Prostate gland (tissue), 2 donors: Measurements from ENCODE around the gene CDK4. TPM values are rescaled to one million over a fixed set of nuclear protein-coding genes. Genes with fewer than 3 reads are reported as not detected.

ENCODE experiments used
- DNase-seq: peaks from one replicate; pipeline ENCODE4 v3.0.0-alpha.2; 2019; ENCODE audit warnings: low spot score
- H3K27ac ChIP-seq, 2 donors: fragments of 200-600 bp; sonication (generic); 2 replicates each; pipeline ENCODE4 v1.5.1; 2017 to 2019
- H3K27me3 ChIP-seq: fragments of 200-600 bp; sonication (generic); replicated peaks from 2 replicates; pipeline ENCODE4 v1.5.1; 2019; ENCODE audit not compliant: insufficient read depth
- H3K36me3 ChIP-seq, 2 donors: fragments of 200-600 bp; sonication (generic); 1 replicate in 1 of 2; 2 replicates in 1 of 2; pipeline versions ENCODE4 v1.5.1 to v1.8.1; 2017 to 2019
- H3K4me1 ChIP-seq: fragments of 200-600 bp; sonication (generic); replicated peaks from 2 replicates; pipeline ENCODE4 v1.5.1; 2019
- H3K4me3 ChIP-seq, 2 donors: fragments of 200-600 bp; sonication (generic); 2 replicates each; pipeline ENCODE4 v1.5.1; 2017 to 2019
- H3K9me3 ChIP-seq: fragments of 200-600 bp; sonication (generic); 2 replicates; pipeline ENCODE4 v1.5.1; 2017
- POLR2A ChIP-seq: fragments of 450-650 bp; IDR thresholded peaks from one replicate; pipeline ENCODE4 v1.6.1; 2016; ENCODE audit warnings: antibody characterized with exemption, mild to moderate bottlenecking
- POLR2AphosphoS5 ChIP-seq: sonication (generic); formaldehyde crosslinking; IDR thresholded peaks from one replicate; pipeline ENCODE4 v1.6.1; 2017; ENCODE audit warnings: antibody characterized with exemption
- WGBS: methylation state at CpG from one replicate; pipeline ENCODE4 v1.1.5; 2018; 5-methylcytosine and 5-hydroxymethylcytosine counted together
- intact Hi-C: fragments of 100-400 bp; cut with DNase I; formaldehyde crosslinking; loops from one replicate; pipeline ENCODE4 v1.14.2; 2022
- total RNA-seq, 2 donors: library from RNA; depleted of rRNA; stranded (reverse); fragments of >200 nt; gene quantifications; one replicate each; pipeline ENCODE4 v1.1.0, GENCODE V29; 2016
- TF ChIP-seq, protein P1 (sequence below), 4 experiments: fragments of 200-600 bp in 2 of 4; fragments of 450-650 bp in 2 of 4; sonication (generic) in 2 of 4; IDR thresholded peaks; 1 replicate in 3 of 4; 2 replicates in 1 of 4; pipeline ENCODE4 v1.5.1; 2016 to 2019; ENCODE audit warnings: antibody characterized with exemption in 4 of 4, mild to moderate bottlenecking in 2 of 4, moderate library complexity in 2 of 4

Gene CDK4
- total RNA-seq, 2 donors from 2014 or later: 97.5 to 103 TPM

DNA sequence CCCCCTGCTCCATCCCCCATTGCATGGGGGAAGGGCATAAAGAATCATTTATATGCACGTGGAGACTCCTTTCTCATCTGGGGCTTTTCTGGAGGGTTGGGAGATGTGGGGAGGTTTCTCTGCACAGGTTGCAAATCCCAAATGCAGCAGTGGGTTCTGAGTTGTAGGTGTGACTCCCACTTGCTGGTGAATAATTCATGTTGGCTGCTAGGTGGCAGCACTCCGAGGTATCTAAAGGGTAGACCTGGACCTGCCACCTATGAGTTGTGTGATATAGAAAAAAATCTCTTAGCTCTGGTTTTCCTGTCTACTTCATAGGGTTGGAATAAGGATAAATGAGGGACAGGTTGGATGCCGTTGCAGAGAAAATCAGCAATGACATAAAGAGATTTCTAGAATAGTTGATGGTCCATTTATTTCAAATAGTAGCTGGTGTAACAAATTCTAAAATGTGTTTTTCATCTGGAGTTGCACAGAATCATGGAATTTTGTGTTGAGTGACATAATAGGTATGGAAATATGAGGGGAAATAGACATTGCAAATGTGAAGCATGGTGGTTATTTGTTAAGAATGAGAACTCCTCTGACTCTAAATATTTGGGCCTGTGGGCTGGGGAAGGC lies 7.4 kb upstream of the CDK4 start:
- peaks cover 3% of the 10 kb centered on the region for H3K4me1 ChIP-seq
- intact Hi-C loops: no loop called here
- H3K27me3 ChIP-seq: no peaks in the 10 kb centered on the region
- DNase-seq: no peak
- 31% methylated on average over 3 of the region's 3 CpGs for WGBS
- no peak for TF ChIP-seq POLR2A
- TF ChIP-seq, protein P1, sequence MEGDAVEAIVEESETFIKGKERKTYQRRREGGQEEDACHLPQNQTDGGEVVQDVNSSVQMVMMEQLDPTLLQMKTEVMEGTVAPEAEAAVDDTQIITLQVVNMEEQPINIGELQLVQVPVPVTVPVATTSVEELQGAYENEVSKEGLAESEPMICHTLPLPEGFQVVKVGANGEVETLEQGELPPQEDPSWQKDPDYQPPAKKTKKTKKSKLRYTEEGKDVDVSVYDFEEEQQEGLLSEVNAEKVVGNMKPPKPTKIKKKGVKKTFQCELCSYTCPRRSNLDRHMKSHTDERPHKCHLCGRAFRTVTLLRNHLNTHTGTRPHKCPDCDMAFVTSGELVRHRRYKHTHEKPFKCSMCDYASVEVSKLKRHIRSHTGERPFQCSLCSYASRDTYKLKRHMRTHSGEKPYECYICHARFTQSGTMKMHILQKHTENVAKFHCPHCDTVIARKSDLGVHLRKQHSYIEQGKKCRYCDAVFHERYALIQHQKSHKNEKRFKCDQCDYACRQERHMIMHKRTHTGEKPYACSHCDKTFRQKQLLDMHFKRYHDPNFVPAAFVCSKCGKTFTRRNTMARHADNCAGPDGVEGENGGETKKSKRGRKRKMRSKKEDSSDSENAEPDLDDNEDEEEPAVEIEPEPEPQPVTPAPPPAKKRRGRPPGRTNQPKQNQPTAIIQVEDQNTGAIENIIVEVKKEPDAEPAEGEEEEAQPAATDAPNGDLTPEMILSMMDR (IDR thresholded peaks at IDR 0.05): peak in 2 of 4 experiments; percentile 15 to 41
- H3K4me3 ChIP-seq: no peak overlapping the region
- no peak overlapping the region for H3K27ac ChIP-seq
- H3K36me3 ChIP-seq: no peaks in the 10 kb centered on the region
- H3K9me3 ChIP-seq: no peaks in the 10 kb centered on the region

DNA sequence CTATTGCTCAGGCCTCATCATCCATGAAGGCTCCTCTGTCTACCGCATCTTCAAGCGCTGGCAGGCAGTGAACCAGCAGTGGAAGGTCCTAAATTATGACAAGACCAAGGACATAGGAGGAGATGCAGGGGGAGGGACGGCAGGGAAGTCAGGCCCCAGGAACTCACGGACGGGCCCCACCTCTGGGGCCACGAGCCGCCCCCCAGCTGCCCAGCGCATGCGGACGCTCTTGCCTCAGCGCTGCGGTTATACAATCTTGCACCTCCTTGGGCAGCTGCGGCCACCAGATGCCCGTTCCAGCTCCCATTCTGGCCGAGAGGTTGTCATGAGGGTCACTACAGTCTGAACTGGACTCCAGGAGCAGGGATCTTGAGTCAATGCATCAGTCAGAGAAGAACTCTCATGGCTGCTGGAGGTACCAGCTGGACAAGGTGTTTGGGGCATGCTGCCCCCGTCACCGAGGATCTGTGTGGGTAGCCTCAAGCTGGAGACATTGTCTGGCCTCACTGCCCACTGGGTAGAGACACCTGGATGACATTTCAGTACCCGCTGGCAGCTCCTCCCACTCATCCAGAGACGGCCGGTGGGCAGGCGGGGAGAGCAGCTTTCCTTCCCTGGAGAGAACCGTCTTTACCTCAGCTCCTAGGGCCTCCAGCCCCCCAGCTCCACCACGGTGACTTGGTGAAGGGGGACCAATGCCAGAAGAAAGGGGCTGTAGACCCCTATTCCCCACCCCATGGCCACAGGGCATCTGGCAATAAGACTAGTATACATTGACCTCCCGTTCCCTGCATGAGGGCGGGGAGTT lies 6.6 kb upstream of the CDK4 start:
- intact Hi-C loops: no loop called here
- Histone ChIP-seq H3K4me1 (peaks cover 3% of the 10 kb centered on the region), H3K27ac (no peak overlapping the region), H3K9me3 (no peaks in the 10 kb centered on the region), H3K36me3 (no peaks in the 10 kb centered on the region), H3K27me3 (no peaks in the 10 kb centered on the region), H3K4me3 (no peak overlapping the region)
- WGBS: 88% methylated on average over 25 of the region's 25 CpGs
- TF ChIP-seq, protein P1 (IDR thresholded peaks at IDR 0.05): no peak
- TF ChIP-seq POLR2A (no peak), POLR2AphosphoS5 (no peak)
- no peak for DNase-seq

DNA sequence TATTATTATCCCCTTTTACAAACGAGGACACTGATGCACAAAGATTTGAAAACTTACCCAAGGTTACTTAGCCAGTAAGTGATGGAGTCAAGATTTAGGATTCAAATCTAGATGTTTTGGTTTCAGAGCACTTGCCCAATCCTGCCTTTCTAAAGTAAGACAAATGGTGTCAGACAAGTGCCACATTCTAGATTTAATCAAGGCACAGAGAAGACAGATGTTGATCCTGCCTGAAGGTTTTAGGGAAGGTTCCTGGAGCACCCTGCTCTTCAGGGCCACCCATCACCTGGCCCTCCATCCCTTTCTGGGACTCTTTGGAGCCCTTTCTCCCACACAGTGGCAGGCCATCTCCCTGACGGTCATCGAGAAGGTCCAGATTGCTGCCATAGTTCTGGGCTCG lies 5.7 kb upstream of the CDK4 start:
- no peaks in the 10 kb centered on the region for H3K36me3 ChIP-seq
- intact Hi-C loops: no loop called here
- TF ChIP-seq POLR2AphosphoS5 (no peak), POLR2A (no peak)
- TF ChIP-seq, protein P1 (IDR thresholded peaks at IDR 0.05): no peak
- WGBS: 93% methylated on average over 4 of the region's 4 CpGs
- no peak overlapping the region for H3K4me3 ChIP-seq
- H3K9me3 ChIP-seq: no peaks in the 10 kb centered on the region
- peaks cover 3% of the 10 kb centered on the region for H3K4me1 ChIP-seq
- H3K27ac ChIP-seq: no peak overlapping the region
- H3K27me3 ChIP-seq: no peaks in the 10 kb centered on the region
- no peak for DNase-seq

DNA sequence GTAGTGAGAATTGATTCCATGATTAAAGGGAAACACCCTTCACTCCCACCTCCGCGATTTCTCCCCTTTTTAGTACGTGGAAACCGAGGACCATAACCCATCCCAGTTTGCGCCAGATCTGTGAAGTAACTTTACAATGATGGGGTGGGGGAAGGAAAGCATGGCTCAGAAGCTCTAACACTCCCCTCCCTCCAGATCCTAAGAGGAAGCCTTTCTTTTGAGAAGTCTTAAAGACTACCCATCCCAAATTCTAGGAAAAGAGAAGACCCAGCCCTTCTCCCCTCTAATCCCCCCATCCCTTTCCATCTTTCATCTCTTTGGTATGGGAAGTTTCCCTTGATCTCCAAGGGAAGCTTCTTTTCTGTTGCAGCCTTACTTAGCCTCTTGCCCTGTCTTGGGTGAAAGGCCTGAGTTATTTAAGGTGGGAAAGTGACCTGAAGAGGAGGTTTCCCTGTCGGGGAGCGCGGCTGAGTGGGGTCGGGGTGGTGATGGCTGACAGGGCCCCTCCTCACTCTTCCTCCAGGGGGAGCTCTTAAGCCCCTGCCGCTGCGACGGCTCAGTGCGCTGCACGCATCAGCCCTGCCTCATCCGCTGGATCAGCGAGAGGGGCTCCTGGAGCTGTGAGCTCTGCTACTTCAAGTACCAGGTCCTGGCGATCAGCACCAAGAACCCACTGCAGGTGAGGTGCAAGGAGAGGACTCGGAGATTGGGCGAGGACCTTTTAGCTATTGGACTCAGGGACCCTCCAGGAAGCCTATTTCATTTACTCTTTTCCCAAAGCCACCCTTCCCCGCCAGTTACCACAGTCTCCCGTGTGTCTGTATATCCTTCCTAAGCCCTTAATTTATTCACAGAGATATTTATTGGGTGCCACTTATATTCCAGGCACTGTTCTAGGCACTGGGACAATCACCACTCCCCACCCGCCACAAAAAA lies 4.6 kb upstream of the CDK4 start:
- intact Hi-C loops: no loop called here
- Histone ChIP-seq H3K4me3 (peak overlapping the region in 1 of 2 donors; percentile 80), H3K36me3 (no peaks in the 10 kb centered on the region), H3K27ac (peak overlapping the region in 1 of 2 donors; percentile 78), H3K4me1 (peaks cover 3% of the 10 kb centered on the region), H3K27me3 (no peaks in the 10 kb centered on the region), H3K9me3 (no peaks in the 10 kb centered on the region)
- 58% methylated on average over 22 of the region's 22 CpGs for WGBS
- DNase-seq: no peak
- TF ChIP-seq POLR2A (no peak), POLR2AphosphoS5 (no peak)
- TF ChIP-seq, protein P1 (IDR thresholded peaks at IDR 0.05): peak in 3 of 4 experiments; percentile 11 to 40 (median 30)
